Activated naive CD8-positive, alpha-beta T cell treated with anti-CD3 and anti-CD28 coated beads for 36 hours (primary cell): ENCODE data around the gene PTPRCAP. TPM values are rescaled to one million over a fixed set of nuclear protein-coding genes. Genes with fewer than 3 reads are reported as not detected.

Experiments used
- DNase-seq: peaks from one replicate; pipeline ENCODE4 v3.0.0; 2021
- H3K27ac Mint-ChIP-seq: one replicate; pipeline ENCODE4 v1.8.0; 2022; ENCODE audit warnings: mild to moderate bottlenecking, moderate library complexity, mixed read lengths
- H3K27me3 Mint-ChIP-seq: one replicate; pipeline ENCODE4 v1.8.0; 2022; ENCODE audit warnings: mild to moderate bottlenecking, mixed read lengths
- H3K36me3 Mint-ChIP-seq: one replicate; pipeline ENCODE4 v1.8.0; 2021; ENCODE audit warnings: mild to moderate bottlenecking, mixed read lengths
- H3K4me1 Mint-ChIP-seq: one replicate; pipeline ENCODE4 v1.8.0; 2021; ENCODE audit warnings: mixed read lengths
- H3K4me3 Mint-ChIP-seq: one replicate; pipeline ENCODE4 v1.8.0; 2022; ENCODE audit warnings: mild to moderate bottlenecking, moderate library complexity, mixed read lengths
- H3K9me3 Mint-ChIP-seq: one replicate; pipeline ENCODE4 v1.8.0; 2022; ENCODE audit warnings: mixed read lengths
- total RNA-seq, 2 experiments: library from RNA; stranded (reverse); gene quantifications; one replicate each; pipeline ENCODE4 v1.2.3, GENCODE V29; 2021

PTPRCAP gene
- total RNA-seq, 2 experiments from 2014 or later, result 110 to 117 TPM

DNA sequence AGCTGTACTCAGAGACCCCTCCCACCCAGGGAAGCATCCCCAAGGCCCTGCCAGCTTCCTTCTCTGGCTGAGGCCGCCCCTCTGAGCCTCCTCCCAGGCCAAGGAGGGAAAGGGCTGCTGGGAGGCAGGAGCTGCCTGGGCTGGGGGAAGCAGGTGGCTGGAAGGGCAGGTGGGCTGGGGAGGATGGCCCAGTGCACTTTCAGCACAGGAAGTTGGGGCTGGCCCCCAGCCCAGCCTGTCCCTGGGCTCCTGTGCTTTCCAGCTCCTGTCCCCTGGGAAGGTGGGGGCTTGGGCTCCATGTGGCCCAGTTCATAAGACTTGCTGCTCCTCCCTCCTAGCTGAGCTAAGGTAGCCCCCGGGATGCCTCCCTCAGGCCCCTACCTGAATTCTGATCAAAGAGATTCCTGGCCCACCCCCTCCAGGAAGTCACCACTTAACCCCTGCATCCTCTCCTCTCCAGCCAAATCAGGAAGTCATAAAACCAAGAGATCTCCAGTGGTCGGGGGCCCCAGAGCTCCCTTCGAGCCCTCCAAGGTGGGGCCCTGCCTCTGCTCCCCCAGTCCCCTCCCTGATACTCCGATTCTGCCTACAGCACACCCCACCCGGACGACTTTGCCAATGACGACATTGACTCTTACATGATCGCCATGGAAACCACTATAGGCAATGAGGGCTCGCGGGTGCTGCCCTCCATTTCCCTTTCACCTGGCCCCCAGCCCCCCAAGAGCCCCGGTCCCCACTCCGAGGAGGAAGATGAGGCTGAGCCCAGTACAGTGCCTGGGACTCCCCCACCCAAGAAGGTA is 40.7 kb downstream of the PTPRCAP start:
- peaks cover 43% of the 10 kb centered on the region for H3K4me1 Mint-ChIP-seq
- H3K36me3 Mint-ChIP-seq, result peaks cover 31% of the 10 kb centered on the region
- no peaks in the 10 kb centered on the region for H3K9me3 Mint-ChIP-seq
- DNase-seq, result no peak
- H3K27ac Mint-ChIP-seq, result peak overlapping the region; percentile 89
- H3K27me3 Mint-ChIP-seq, result no peaks in the 10 kb centered on the region
- H3K4me3 Mint-ChIP-seq, result peak overlapping the region; percentile 54

DNA sequence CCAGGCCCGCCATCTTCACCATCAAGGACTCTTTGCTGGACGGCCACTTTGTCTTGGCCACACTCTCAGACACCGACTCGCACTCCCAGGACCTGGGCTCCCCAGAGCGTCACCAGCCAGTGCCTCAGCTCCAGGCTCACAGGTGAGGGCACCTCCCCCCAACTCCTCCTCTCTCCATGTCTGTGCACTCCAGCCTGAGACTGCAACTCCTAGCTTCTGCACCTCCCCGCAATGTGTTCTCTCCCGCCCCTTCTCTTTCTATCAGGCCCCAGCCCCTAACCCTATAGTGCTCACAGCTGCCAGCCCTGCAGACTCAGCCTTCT is 41.3 kb downstream of the PTPRCAP start:
- no peak for DNase-seq

DNA sequence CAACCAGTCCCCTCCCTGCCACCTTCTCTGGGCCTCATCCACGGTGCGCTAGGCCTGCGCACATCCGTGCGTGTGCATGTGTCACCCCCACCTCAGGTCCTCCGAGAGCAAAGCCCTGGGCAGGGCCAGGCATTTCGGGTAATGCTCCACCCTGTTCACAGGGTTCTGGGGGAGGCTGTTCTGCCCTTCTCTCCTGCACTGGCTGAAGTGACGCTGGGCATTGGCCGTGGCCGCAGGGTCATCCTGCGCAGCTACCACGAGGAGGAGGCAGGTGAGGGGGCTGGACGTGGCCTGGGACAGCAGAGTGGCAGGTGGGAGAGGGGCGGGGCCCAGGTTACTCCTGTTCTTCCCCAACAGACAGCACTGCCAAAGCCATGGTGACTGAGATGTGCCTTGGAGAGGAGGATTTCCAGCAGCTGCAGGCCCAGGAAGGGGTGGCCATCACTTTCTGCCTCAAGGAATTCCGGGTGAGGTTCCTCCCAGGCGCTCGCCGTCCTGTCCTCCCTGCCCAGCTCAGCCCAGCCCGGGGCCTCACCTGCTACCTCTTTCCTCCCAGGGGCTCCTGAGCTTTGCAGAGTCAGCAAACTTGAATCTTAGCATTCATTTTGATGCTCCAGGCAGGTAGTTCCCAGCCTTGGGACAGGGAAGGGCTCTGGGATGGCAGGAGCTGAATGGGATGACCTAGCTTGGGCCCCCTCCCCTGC is 41.8 kb downstream of the PTPRCAP start:
- Mint-ChIP-seq H3K9me3 (no peaks in the 10 kb centered on the region), H3K4me1 (peaks cover 45% of the 10 kb centered on the region), H3K4me3 (no peak overlapping the region), H3K36me3 (peaks cover 28% of the 10 kb centered on the region), H3K27me3 (no peaks in the 10 kb centered on the region), H3K27ac (peak overlapping the region; percentile 4)
- DNase-seq, result no peak

More for the DNA sequence above, 41.3 kb downstream of the PTPRCAP start:
- Mint-ChIP-seq H3K36me3 (peaks cover 31% of the 10 kb centered on the region), H3K27ac (peak overlapping the region; percentile 4), H3K4me1 (peaks cover 43% of the 10 kb centered on the region), H3K27me3 (no peaks in the 10 kb centered on the region), H3K4me3 (no peak overlapping the region), H3K9me3 (no peaks in the 10 kb centered on the region)

DNA sequence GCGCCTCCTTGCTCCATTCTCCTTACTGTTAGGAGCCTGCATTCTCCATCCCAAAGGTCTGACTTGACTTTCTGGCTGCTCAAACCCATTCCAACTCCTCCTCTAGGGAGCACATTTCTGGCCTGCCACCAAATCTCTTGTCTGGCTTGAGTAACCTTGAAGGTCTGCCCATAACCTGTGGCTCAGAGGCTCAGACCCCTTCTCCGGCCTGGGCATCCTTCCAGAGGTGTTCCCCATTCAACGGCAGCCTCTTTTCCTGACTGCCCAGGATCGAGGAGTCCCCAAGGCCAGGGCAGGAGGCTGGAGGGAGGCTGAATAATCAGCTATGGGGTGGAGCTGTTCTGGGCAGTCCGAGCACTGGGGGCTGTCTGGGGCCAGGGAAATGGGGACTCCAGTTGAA is 43.5 kb downstream of the PTPRCAP start:
- H3K4me3 Mint-ChIP-seq, result peak overlapping the region; percentile 6
- H3K4me1 Mint-ChIP-seq, result peaks cover 41% of the 10 kb centered on the region
- H3K27me3 Mint-ChIP-seq, result no peaks in the 10 kb centered on the region
- no peak for DNase-seq
- H3K9me3 Mint-ChIP-seq, result no peaks in the 10 kb centered on the region
- peaks cover 21% of the 10 kb centered on the region for H3K36me3 Mint-ChIP-seq
- H3K27ac Mint-ChIP-seq, result no peak overlapping the region

DNA sequence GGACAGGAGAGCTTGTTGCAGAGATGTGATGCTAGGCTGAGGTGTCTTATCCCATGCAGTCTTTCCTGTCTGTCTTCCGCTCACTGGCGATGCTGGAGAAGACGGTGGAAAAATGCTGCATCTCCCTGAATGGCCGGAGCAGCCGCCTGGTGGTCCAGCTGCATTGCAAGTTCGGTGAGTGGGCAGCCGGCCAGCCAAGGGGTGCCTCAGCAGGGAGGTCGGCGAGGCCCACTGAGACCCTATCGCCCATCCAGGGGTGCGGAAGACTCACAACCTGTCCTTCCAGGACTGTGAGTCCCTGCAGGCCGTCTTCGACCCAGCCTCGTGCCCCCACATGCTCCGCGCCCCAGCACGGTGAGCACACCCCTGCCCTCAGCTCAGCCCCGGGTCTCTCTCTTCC is 44.0 kb downstream of the PTPRCAP start:
- peaks cover 39% of the 10 kb centered on the region for H3K4me1 Mint-ChIP-seq
- no peaks in the 10 kb centered on the region for H3K27me3 Mint-ChIP-seq
- DNase-seq, result no peak
- peak overlapping the region; percentile 92 for H3K4me3 Mint-ChIP-seq
- H3K36me3 Mint-ChIP-seq, result peaks cover 19% of the 10 kb centered on the region
- no peaks in the 10 kb centered on the region for H3K9me3 Mint-ChIP-seq
- H3K27ac Mint-ChIP-seq, result peak overlapping the region; percentile 29

DNA sequence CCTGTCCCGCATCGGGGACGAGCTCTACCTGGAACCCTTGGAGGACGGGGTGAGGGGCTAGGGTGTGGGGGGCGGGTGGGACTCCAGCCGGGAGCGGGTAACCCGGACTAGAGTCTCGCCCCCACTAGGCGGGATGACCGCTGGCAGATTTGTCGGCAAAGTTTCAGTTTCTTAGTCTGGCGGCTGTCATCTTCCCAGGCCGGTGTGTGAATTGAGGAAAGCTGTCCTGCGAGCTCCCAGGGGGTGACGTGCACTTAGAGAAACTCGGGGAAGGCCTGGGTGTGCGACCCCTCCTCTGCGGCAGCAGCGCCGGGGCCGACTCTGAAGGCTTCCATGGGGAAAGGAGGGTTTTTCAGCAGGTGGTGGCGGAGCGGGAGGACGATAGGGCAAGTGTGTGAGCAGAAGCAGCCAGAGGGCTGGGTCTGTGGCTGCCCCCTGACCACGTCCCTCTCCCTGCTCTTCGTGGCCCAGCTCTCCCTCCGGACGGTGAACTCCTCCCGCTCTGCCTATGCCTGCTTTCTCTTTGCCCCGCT is 45.2 kb downstream of the PTPRCAP start:
- H3K9me3 Mint-ChIP-seq, result no peaks in the 10 kb centered on the region
- DNase-seq, result no peak
- peak overlapping the region; percentile 54 for H3K27ac Mint-ChIP-seq
- peaks cover 11% of the 10 kb centered on the region for H3K36me3 Mint-ChIP-seq
- peaks cover 31% of the 10 kb centered on the region for H3K4me1 Mint-ChIP-seq
- H3K27me3 Mint-ChIP-seq, result no peaks in the 10 kb centered on the region
- peak overlapping the region; percentile 92 for H3K4me3 Mint-ChIP-seq

DNA sequence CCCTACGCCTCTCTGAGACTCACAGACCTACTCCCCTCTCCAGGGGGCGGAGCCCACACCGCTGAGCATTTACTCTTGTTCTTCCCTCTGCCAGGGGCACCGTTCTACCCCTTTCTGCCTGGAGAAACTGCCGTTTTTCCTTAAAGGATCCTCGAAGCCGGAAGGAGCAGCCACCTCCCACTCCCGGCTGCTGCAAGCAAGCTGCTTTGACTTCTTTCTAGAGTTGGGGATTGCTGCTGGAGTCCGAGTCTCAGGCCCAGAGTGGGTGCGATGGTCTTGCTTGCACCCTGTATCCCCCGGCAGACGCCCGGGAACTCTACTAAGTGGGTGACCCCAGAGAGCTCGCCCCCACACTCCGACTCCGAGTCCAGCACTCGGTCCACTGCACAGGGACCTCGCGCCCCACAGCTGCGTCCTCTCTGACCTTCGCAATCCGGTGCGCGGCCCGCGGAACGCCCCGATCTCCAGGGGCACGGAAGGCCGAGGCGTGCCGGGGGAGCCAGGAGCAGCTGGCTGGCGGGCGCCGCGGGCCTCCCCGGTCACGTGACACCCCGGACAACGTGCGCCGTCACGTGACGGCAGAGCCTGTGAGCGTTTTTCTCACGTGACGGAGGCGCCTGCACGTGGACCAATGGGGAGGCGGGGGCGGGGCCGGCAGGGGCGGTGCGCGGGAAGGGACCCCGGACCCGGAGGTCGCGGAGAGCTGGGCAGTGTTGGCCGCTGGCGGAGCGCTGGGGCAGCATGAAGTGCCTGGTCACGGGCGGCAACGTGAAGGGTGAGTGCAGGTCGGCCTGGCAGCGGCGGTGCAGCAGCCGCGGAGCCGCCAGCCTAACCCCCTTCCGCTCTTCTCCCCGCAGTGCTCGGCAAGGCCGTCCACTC is 45.9 kb downstream of the PTPRCAP start, which contains the start of gene RAD9A:
TSS of gene RAD9A (plus strand) at position 683 of the 879 bp plus-strand sequence. CDS start at position 742, 59 bp downstream.
- no peaks in the 10 kb centered on the region for H3K9me3 Mint-ChIP-seq

DNA sequence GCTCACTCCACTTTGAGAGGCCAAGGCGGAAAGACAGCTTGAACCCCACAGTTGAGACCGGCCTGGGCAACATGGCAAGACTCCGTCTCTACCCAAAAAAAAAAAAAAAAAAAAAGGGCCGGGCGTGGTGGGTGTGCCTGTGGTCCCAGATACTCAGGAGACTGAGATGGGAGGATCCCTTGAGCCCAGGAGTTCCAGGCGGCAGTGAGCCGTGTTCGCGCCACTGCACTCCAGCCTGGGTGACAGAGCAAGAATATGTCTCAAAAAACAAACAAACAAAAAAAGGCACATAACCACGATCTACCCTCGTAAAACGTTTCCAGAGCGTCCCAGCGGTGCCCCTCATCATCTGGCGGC is 46.6 kb downstream of the PTPRCAP start:
- H3K4me1 Mint-ChIP-seq, result peaks cover 23% of the 10 kb centered on the region
- H3K27me3 Mint-ChIP-seq, result no peaks in the 10 kb centered on the region
- peaks cover 7% of the 10 kb centered on the region for H3K36me3 Mint-ChIP-seq
- H3K9me3 Mint-ChIP-seq, result no peaks in the 10 kb centered on the region
- DNase-seq, result no peak
- peak overlapping the region; percentile 92 for H3K4me3 Mint-ChIP-seq
- peak overlapping the region; percentile 75 for H3K27ac Mint-ChIP-seq

More for the DNA sequence above, 45.9 kb downstream of the PTPRCAP start, which contains the start of gene RAD9A:
- no peaks in the 10 kb centered on the region for H3K27me3 Mint-ChIP-seq
- H3K36me3 Mint-ChIP-seq, result peaks cover 7% of the 10 kb centered on the region
- peak within 1 kb of the TSS; percentile 92 for H3K4me3 Mint-ChIP-seq
- peaks cover 26% of the 10 kb centered on the region for H3K4me1 Mint-ChIP-seq
- H3K27ac Mint-ChIP-seq, result peak within 1 kb of the TSS; percentile 75
- peak; percentile 94 for DNase-seq

DNA sequence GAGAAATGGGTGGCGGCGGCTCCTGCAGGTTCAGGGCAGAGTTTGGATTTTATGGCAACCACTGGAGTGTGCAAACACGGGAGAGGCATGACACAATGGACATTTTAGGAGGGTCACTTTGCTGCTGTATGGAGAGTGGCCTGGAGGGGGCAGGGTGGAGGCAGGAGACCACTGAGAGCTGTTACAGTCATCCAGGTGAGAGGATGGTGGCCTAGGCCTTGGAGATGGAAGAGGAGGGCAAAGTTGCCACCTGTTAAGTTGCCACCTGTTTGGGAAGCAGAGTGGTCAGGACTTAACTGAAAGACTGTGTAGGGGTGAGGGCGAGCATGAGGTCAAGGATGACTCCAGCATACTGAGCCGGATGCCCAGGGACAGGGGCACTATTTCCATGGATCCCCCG is 48.0 kb downstream of the PTPRCAP start:
- Mint-ChIP-seq H3K27ac (no peak overlapping the region), H3K4me3 (peak overlapping the region; percentile 64)

DNA sequence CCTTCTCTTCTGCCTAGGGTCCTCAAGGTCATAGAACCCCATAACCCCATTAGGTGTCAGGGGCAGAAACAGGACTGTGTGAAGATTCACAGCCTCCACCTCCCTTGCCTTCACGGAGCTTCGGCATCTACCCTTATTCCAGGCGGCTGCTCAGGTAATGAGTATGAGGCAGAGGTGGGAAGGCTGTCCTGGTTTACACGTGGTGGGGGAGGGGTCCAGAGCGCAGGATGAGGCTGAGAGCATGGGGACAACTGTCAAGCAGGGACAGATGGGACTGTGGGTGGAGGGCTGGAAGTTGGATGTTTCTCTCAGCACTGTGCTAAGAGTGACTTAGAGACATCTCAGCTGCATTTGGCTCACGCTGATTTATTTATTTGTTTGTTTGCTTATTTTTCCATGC is 50.0 kb downstream of the PTPRCAP start:
- Mint-ChIP-seq H3K4me3 (no peak overlapping the region), H3K9me3 (no peaks in the 10 kb centered on the region), H3K27me3 (no peaks in the 10 kb centered on the region), H3K4me1 (peaks cover 15% of the 10 kb centered on the region), H3K36me3 (no peaks in the 10 kb centered on the region), H3K27ac (no peak overlapping the region)
- no peak for DNase-seq

More for the DNA sequence above, 48.0 kb downstream of the PTPRCAP start:
- Mint-ChIP-seq H3K27me3 (no peaks in the 10 kb centered on the region), H3K4me1 (peaks cover 25% of the 10 kb centered on the region), H3K9me3 (no peaks in the 10 kb centered on the region), H3K36me3 (peaks cover 3% of the 10 kb centered on the region)
- no peak for DNase-seq

DNA sequence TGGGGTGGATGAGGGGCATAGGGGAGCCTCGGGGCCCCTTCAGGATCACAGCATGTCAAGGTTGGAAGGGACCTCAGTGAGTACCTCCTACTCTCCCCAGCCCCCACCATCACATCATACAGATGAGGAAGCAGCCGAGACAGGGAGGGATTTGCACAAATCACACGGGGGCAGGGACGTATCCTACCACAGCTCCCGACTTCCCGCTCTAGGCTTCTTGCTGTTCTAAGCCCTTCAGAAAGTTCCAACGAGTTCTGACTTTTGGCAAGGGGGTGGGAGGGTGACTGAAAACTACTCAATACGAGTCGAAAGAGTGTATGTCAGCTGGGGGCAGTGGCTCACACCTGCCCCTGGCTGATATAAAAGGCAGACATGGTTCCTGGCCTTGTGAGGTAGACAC is 50.4 kb downstream of the PTPRCAP start:
- H3K27me3 Mint-ChIP-seq, result no peaks in the 10 kb centered on the region
- no peak overlapping the region for H3K27ac Mint-ChIP-seq
- peaks cover 16% of the 10 kb centered on the region for H3K4me1 Mint-ChIP-seq
- no peaks in the 10 kb centered on the region for H3K9me3 Mint-ChIP-seq
- no peak for DNase-seq
- H3K36me3 Mint-ChIP-seq, result no peaks in the 10 kb centered on the region
- H3K4me3 Mint-ChIP-seq, result no peak overlapping the region

Other genes starting within 250 kb of the PTPRCAP start
- 100 to 1,000 TPM; 211 to 219 TPM for gene GRK2, start 171.2 kb downstream of the PTPRCAP start, total RNA-seq
- 10 to 100 TPM; 52.0 to 55.7 TPM for gene ANKRD13D, start 148.4 kb downstream of the PTPRCAP start, total RNA-seq
- gene SSH3, start 134.2 kb downstream of the PTPRCAP start, total RNA-seq, result 1 to 10 TPM; 4.6 to 4.7 TPM
- 10 to 100 TPM; 28.5 to 28.6 TPM for gene POLD4, start 84.1 kb downstream of the PTPRCAP start, total RNA-seq
- under 1 TPM; 0.31 to 0.56 TPM for gene CLCF1, start 64.1 kb downstream of the PTPRCAP start, total RNA-seq
- 10 to 100 TPM; 31.2 to 33.7 TPM for gene RAD9A, start 45.7 kb downstream of the PTPRCAP start, total RNA-seq
- 100 to 1,000 TPM; 262 to 269 TPM for gene PPP1CA, start 35.8 kb downstream of the PTPRCAP start, total RNA-seq
- gene TBC1D10C, start 33.6 kb downstream of the PTPRCAP start, total RNA-seq, result 100 to 1,000 TPM; 117 to 121 TPM
- 1 to 10 TPM; 3.1 to 3.7 TPM for gene CARNS1, start 22.0 kb downstream of the PTPRCAP start, total RNA-seq
- gene RPS6KB2, start 9.2 kb downstream of the PTPRCAP start, total RNA-seq, result 10 to 100 TPM; 64.9 to 67.7 TPM
- 100 to 1,000 TPM; 293 to 310 TPM for gene CORO1B, start 5.8 kb upstream of the PTPRCAP start, total RNA-seq
- gene GPR152, start 15.0 kb upstream of the PTPRCAP start, total RNA-seq, result not detected
- under 1 TPM; 0.27 to 0.28 TPM for gene CABP4, start 17.7 kb upstream of the PTPRCAP start, total RNA-seq
- gene TMEM134, start 31.6 kb upstream of the PTPRCAP start, total RNA-seq, result 10 to 100 TPM; 43.7 to 45.8 TPM
- 100 to 1,000 TPM; 107 to 112 TPM for gene AIP, start 45.3 kb upstream of the PTPRCAP start, total RNA-seq
- 10 to 100 TPM; 52.7 to 56.4 TPM for gene PITPNM1, start 67.7 kb upstream of the PTPRCAP start, total RNA-seq
- gene CDK2AP2, start 70.5 kb upstream of the PTPRCAP start, total RNA-seq, result 10 to 100 TPM; 49.7 to 50.5 TPM
- not detected for gene CABP2, start 85.8 kb upstream of the PTPRCAP start, total RNA-seq
- 100 to 1,000 TPM; 452 to 465 TPM for gene GSTP1, start 146.1 kb upstream of the PTPRCAP start, total RNA-seq
- 100 to 1,000 TPM; 317 to 321 TPM for gene NDUFV1, start 169.3 kb upstream of the PTPRCAP start, total RNA-seq
- 10 to 100 TPM; 30.2 to 31.0 TPM for gene NUDT8, start 192.3 kb upstream of the PTPRCAP start, total RNA-seq
- not detected for gene TBX10, start 202.1 kb upstream of the PTPRCAP start, total RNA-seq
- gene ACY3, start 213.0 kb upstream of the PTPRCAP start, total RNA-seq, result under 1 TPM; 0.27 to 0.70 TPM
- not detected for gene ALDH3B2, start 236.9 kb upstream of the PTPRCAP start, total RNA-seq